ENCODE results near the gene ENGASE. TPM values are rescaled to one million over a fixed set of nuclear protein-coding genes. Genes with fewer than 3 reads are reported as not detected.

Gene ENGASE
- total and polyA plus RNA-seq, 2 donors from 2014 or later: 14.3 to 49.3 TPM

GRCh38 chr17:79041041-79041570 is 33.5 kb upstream of the ENGASE start:
- H3K27me3 ChIP-seq (ENCODE audit: control insufficient read depth, insufficient read depth, low read length): no peaks in the 10 kb centered on the region
- peaks cover 0 to 5% (median 0%) of the 10 kb centered on the region in 3 donors for H3K4me1 ChIP-seq (ENCODE audit: control insufficient read depth in 2 of 3, insufficient read depth in 2 of 3, low read depth in 1 of 3, low read length in 3 of 3)
- FAIRE-seq (no peak), DNase-seq (no peak)
- no peak overlapping the region for H3K9ac ChIP-seq (ENCODE audit: low read length in 3 of 3)
- TF ChIP-seq CTCF (IDR thresholded peaks at IDR 0.05; ENCODE audit: borderline replicate concordance, extremely low read depth, insufficient read depth): no peak
- no peak overlapping the region for H3K4me3 ChIP-seq (ENCODE audit: low read length in 3 of 3)
- intact Hi-C loops (cut with DNase I): no loop called here
- no peaks in the 10 kb centered on the region for H3K9me3 ChIP-seq (ENCODE audit: control insufficient read depth in 2 of 3, insufficient read depth in 1 of 3, low read length in 3 of 3)
- no peaks in the 10 kb centered on the region for H3K36me3 ChIP-seq (ENCODE audit: control insufficient read depth in 2 of 3, insufficient read depth in 3 of 3, low read length in 3 of 3)
- no peak overlapping the region for H3K27ac ChIP-seq (ENCODE audit: low read depth in 2 of 2, low read length in 2 of 2)

GRCh38 chr17:79041723-79042420 is 32.8 kb upstream of the ENGASE start:
- no peak overlapping the region for H3K9ac ChIP-seq (ENCODE audit: low read length in 3 of 3)
- no peaks in the 10 kb centered on the region for H3K27me3 ChIP-seq (ENCODE audit: control insufficient read depth, insufficient read depth, low read length)
- no peaks in the 10 kb centered on the region for H3K9me3 ChIP-seq (ENCODE audit: control insufficient read depth in 2 of 3, insufficient read depth in 1 of 3, low read length in 3 of 3)
- no peak for TF ChIP-seq CTCF (IDR thresholded peaks at IDR 0.05; ENCODE audit: borderline replicate concordance, extremely low read depth, insufficient read depth)
- no peaks in the 10 kb centered on the region for H3K36me3 ChIP-seq (ENCODE audit: control insufficient read depth in 2 of 3, insufficient read depth in 3 of 3, low read length in 3 of 3)
- intact Hi-C loops (cut with DNase I): no loop called here
- H3K4me3 ChIP-seq (ENCODE audit: low read length in 3 of 3): no peak overlapping the region
- H3K4me1 ChIP-seq (ENCODE audit: control insufficient read depth in 2 of 3, insufficient read depth in 2 of 3, low read depth in 1 of 3, low read length in 3 of 3): peaks cover 0 to 5% (median 0%) of the 10 kb centered on the region in 3 donors
- no peak for FAIRE-seq
- DNase-seq: no peak
- H3K27ac ChIP-seq (ENCODE audit: low read depth in 2 of 2, low read length in 2 of 2): no peak overlapping the region

- Histone ChIP-seq H3K27me3 (ENCODE audit: control insufficient read depth, insufficient read depth, low read length) (no peaks in the 10 kb centered on the region), H3K4me3 (ENCODE audit: low read length in 3 of 3) (peak overlapping the region in 1 of 3 donors; percentile 12), H3K36me3 (ENCODE audit: control insufficient read depth in 2 of 3, insufficient read depth in 3 of 3, low read length in 3 of 3) (no peaks in the 10 kb centered on the region), H3K9ac (ENCODE audit: low read length in 3 of 3) (no peak overlapping the region), H3K4me1 (ENCODE audit: control insufficient read depth in 2 of 3, insufficient read depth in 2 of 3, low read depth in 1 of 3, low read length in 3 of 3) (peaks cover 0 to 5% (median 0%) of the 10 kb centered on the region in 3 donors), H3K27ac (ENCODE audit: low read depth in 2 of 2, low read length in 2 of 2) (no peak overlapping the region), H3K9me3 (ENCODE audit: control insufficient read depth in 2 of 3, insufficient read depth in 1 of 3, low read length in 3 of 3) (no peaks in the 10 kb centered on the region)
- DNase-seq (peak in 3 of 5 donors; percentile 52 to 67 (median 55)), FAIRE-seq (no peak)
- TF ChIP-seq CTCF (IDR thresholded peaks at IDR 0.05; ENCODE audit: borderline replicate concordance, extremely low read depth, insufficient read depth): peak; percentile 84
- intact Hi-C loops (cut with DNase I): no loop called here
Measured at GRCh38 chr17:79042421-79043190, 32.0 kb upstream of the ENGASE start.

Data from kidney (tissue), 14 donors.